Stimulated activated CD4-positive, alpha-beta T cell treated with anti-CD3 and anti-CD28 coated beads, Interleukin-15, amount 100 ng/mL, for 1 hour (primary cell): ENCODE measurements around the gene ZNF556.
"Not testable (repeated sequence)": the region's sequence is repeated elsewhere in the genome, so short reads cannot be mapped to it uniquely, and the experiment has no call there.

Source experiments
- DNase-seq, 2 donors: peaks; one replicate each; pipeline ENCODE4 v3.0.0-alpha.2; 2020; ENCODE audit warnings: low read depth in 1 of 2, low spot score in 1 of 2

The ZNF556 gene

DNA sequence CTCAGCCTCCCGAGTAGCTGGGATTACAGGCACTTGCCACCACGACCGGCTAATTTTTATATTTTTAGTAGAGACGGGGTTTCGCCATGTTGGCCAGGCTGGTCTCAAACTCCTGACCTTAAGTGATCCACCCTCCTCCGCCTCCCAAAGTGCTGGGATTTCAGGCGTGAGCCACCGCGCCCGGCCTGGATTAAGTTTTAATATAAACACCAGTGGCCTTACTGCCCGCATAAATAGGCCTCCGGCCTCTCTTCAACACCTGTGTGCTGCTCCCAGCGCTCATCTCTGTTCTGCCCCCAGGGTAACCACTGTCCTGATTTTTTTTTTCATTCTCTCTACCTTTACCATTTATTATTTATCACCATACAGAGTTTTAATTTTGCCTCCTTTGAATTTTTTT lies 36.2 kb downstream of the ZNF556 start:
- not testable (repeated sequence) for DNase-seq

GRCh38 chr19:2905918-2906519 lies 38.9 kb downstream of the ZNF556 start:
- no peak for DNase-seq

DNA sequence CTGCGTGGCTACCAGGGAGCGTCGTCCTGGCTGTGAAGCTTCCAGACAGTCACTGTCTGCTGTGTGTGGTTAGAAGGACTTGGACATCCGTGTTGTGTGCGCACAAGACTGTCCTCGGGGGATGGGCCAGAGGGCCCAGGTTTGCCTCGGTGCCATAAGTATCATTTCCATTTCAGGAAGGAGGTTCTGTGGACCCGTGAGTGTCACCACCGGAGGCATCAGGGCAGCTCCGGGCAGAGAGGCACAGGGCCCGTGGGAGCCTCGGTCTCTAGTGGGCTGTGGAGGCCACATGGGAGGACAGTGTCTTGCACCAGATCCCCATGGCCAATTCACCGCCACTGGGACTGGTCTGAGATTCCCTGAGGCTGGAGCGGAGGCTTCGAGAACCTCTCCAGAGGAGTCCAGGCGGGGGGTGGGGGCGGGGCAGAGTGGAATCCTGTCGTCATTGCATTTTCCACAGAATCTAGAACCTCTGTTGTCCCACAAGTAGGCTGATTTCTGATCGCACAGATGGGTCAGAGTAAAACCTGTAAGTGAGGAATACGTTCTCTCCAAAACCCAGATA lies 39.6 kb downstream of the ZNF556 start:
- DNase-seq: no peak

DNA sequence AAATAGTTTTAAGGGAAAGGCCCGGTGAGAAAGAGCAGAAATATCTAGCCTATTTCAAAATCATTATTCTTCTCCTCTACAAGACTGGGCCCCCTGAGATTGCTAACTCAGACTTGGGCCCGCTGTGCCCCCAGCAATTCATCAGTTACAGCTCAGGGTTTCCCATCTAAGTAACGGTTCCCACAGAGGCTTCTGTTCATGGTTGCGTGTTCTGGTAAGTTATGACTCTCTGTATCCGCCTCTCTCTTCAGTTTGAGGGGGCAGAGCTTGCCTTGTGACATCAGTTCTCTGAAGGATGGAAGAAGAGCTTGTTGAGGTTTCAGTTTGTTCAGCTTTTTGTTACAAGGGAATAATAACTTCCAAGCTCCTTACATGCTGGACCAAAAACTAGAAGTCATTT lies 45.2 kb downstream of the ZNF556 start:
- DNase-seq: no peak

DNA sequence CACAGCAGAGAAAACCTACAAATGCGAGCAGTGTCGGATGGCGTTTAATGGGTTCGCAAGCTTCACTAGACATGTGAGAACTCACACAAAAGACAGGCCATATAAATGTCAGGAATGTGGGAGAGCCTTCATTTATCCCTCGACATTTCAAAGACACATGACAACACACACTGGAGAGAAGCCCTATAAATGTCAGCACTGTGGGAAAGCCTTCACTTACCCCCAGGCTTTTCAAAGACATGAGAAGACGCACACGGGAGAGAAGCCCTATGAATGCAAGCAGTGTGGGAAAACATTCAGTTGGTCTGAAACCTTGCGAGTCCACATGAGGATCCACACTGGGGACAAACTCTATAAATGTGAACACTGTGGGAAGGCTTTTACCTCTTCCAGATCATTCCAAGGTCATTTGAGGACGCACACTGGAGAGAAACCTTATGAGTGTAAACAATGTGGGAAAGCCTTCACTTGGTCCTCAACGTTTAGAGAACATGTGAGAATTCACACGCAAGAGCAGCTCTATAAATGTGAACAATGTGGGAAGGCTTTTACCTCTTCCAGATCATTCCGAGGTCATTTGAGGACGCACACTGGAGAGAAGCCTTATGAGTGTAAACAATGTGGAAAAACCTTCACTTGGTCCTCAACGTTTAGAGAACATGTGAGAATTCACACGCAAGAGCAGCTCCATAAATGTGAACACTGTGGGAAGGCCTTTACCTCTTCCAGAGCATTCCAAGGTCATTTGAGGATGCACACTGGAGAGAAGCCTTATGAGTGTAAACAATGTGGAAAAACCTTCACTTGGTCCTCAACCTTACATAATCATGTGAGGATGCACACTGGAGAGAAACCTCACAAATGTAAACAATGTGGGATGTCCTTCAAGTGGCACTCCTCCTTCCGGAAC lies 50.4 kb downstream of the ZNF556 start:
- no peak for DNase-seq

- DNase-seq: no peak
Measured at GRCh38 chr19:2922987-2923386, 55.9 kb downstream of the ZNF556 start.

GRCh38 chr19:2923510-2923909 lies 56.4 kb downstream of the ZNF556 start:
- no peak for DNase-seq

GRCh38 chr19:2926341-2927031 lies 59.4 kb downstream of the ZNF556 start:
- no peak for DNase-seq

- DNase-seq: no peak
Measured at GRCh38 chr19:2927032-2927430, 59.9 kb downstream of the ZNF556 start.
